B cell (primary cell): ENCODE measurements around the gene CRMP1. TPM values are rescaled to one million over a fixed set of nuclear protein-coding genes. Genes with fewer than 3 reads are reported as not detected.

ENCODE experiments used
- ATAC-seq: fragments of 200-7000 bp; cut with Tn5 transposase; one replicate; pipeline ENCODE4 v1.10.0; 2021; ENCODE audit warnings: low read depth, mild to moderate bottlenecking, moderate number of reproducible peaks, moderate library complexity
- CTCF ChIA-PET: fragments of 350-600 bp; sonication (Branson Sonifier 250); formaldehyde crosslinking; loops from one replicate; lab custom pipeline; 2021; ENCODE audit warnings: antibody characterized with exemption, inconsistent platforms; lab: Charles Lee
- POLR2A ChIA-PET: fragments of 350-600 bp; sonication (Branson Sonifier 250); formaldehyde crosslinking; loops from one replicate; lab custom pipeline; 2021; ENCODE audit warnings: antibody characterized with exemption; lab: Charles Lee
- DNase-seq: peaks from one replicate; pipeline ENCODE4 v3.0.0; 2013
- H2AFZ ChIP-seq: 2 replicates; pipeline ENCODE4 v1.6.1; 2012; ENCODE audit warnings: mild to moderate bottlenecking, low read depth, low read length; ENCODE audit not compliant: insufficient read depth, poor library complexity, severe bottlenecking
- H3K27ac ChIP-seq, 2 donors: 1 replicate in 1 of 2; 2 replicates in 1 of 2; pipeline ENCODE4 v1.5.1; 2012 to 2013; ENCODE audit warnings: low read length in 2 of 2, mild to moderate bottlenecking in 2 of 2, moderate library complexity in 1 of 2
- H3K27me3 ChIP-seq, 4 experiments: fragments of 200-600 bp in 1 of 4; sonication (generic) in 1 of 4; replicated peaks in 1 of 4; 1 replicate in 2 of 4; 2 replicates in 2 of 4; pipeline versions ENCODE4 v1.6.1 to v1.7.0; 2013 to 2016; ENCODE audit warnings: low read length in 3 of 4, mild to moderate bottlenecking in 2 of 4, mixed read lengths in 1 of 4, moderate library complexity in 1 of 4; ENCODE audit not compliant: insufficient read depth in 4 of 4, control insufficient read depth in 3 of 4; ENCODE audit errors: control extremely low read depth in 1 of 4
- H3K36me3 ChIP-seq, 2 experiments: replicated peaks in 1 of 2; 1 replicate in 1 of 2; 2 replicates in 1 of 2; pipeline versions ENCODE4 v1.6.1 to v1.7.1; 2013; ENCODE audit warnings: low read length in 1 of 2; ENCODE audit not compliant: insufficient read depth in 2 of 2, control insufficient read depth in 1 of 2; ENCODE audit errors: control extremely low read depth in 1 of 2, extremely low read depth in 1 of 2
- H3K4me1 ChIP-seq, 2 donors: fragments of 200-600 bp in 1 of 2; sonication (generic) in 1 of 2; 1 replicate in 1 of 2; 2 replicates in 1 of 2; pipeline versions ENCODE4 v1.5.1 to v1.6.1; 2013 to 2017; ENCODE audit warnings: low read length in 2 of 2; ENCODE audit not compliant: control insufficient read depth in 2 of 2, insufficient read depth in 2 of 2
- H3K4me2 ChIP-seq: replicated peaks from 2 replicates; pipeline ENCODE3; 2012; ENCODE audit warnings: mild to moderate bottlenecking, low read depth, low read length; ENCODE audit not compliant: poor library complexity, severe bottlenecking
- H3K4me3 ChIP-seq, 5 experiments: fragments of 200-600 bp in 1 of 5; sonication (generic) in 1 of 5; 1 replicate in 3 of 5; 2 replicates in 2 of 5; pipeline versions ENCODE4 v1.5.1 to v1.7.0; 2011 to 2016; ENCODE audit warnings: low read length in 4 of 5, mild to moderate bottlenecking in 4 of 5, low read depth in 2 of 5, control low read depth in 1 of 5, moderate library complexity in 1 of 5; ENCODE audit not compliant: insufficient read depth in 1 of 5; ENCODE audit errors: control extremely low read depth in 1 of 5, extremely low read depth in 1 of 5
- H3K79me2 ChIP-seq: fragments of 200-600 bp; sonication (generic); one replicate; pipeline ENCODE4 v1.6.0; 2016; ENCODE audit warnings: low read length; ENCODE audit not compliant: control insufficient read depth, insufficient read depth
- H3K9ac ChIP-seq: fragments of 200-600 bp; sonication (generic); 2 replicates; pipeline ENCODE4 v1.6.1; 2017; ENCODE audit warnings: mild to moderate bottlenecking, low read length, moderate library complexity
- H3K9me3 ChIP-seq, 3 donors: one replicate each; pipeline versions ENCODE4 v1.6.1 to v1.7.1; 2013; ENCODE audit warnings: low read length in 2 of 3; ENCODE audit not compliant: control insufficient read depth in 2 of 3, insufficient read depth in 1 of 3; ENCODE audit errors: control extremely low read depth in 1 of 3
- H4K20me1 ChIP-seq: 2 replicates; pipeline ENCODE4 v1.6.0; 2012; ENCODE audit warnings: mild to moderate bottlenecking, low read length; ENCODE audit not compliant: insufficient read depth, control insufficient read depth, poor library complexity, severe bottlenecking
- H3K27ac Mint-ChIP-seq: one replicate; pipeline ENCODE4 v1.8.0; 2021; ENCODE audit warnings: mixed read lengths
- H3K27me3 Mint-ChIP-seq: one replicate; pipeline ENCODE4 v1.8.0; 2021; ENCODE audit warnings: mixed read lengths
- H3K4me1 Mint-ChIP-seq: one replicate; pipeline ENCODE4 v1.8.0; 2021; ENCODE audit warnings: mixed read lengths
- H3K4me3 Mint-ChIP-seq: one replicate; pipeline ENCODE4 v1.8.0; 2021; ENCODE audit warnings: mixed read lengths
- H3K9me3 Mint-ChIP-seq: one replicate; pipeline ENCODE4 v1.8.0; 2022; ENCODE audit warnings: mixed read lengths; ENCODE audit not compliant: insufficient read depth
- CTCF ChIP-seq: fragments of 200-600 bp; IDR thresholded peaks from one replicate; pipeline ENCODE4 v1.8.0; 2022; ENCODE audit warnings: antibody characterized with exemption, mild to moderate bottlenecking
- EZH2 ChIP-seq: IDR thresholded peaks from 2 replicates; pipeline ENCODE4 v1.6.1; 2012; ENCODE audit warnings: borderline replicate concordance, low read depth, mild to moderate bottlenecking, moderate library complexity, low read length; ENCODE audit not compliant: insufficient read depth, poor library complexity, severe bottlenecking
- WGBS: methylation state at CpG from one replicate; pipeline ENCODE4 v1.1.5; 2013; ENCODE audit warnings: missing lambda C conversion rate; ENCODE audit not compliant: insufficient coverage; 5-methylcytosine and 5-hydroxymethylcytosine counted together
- intact Hi-C: fragments of 100-400 bp; cut with micrococcal nuclease; formaldehyde crosslinking; loops from one replicate; pipeline ENCODE4 v1.10.0; 2022
- polyA plus RNA-seq: library from polyadenylated mRNA; depleted of rRNA; stranded (reverse); fragments of >200 nt; gene quantifications from 2 replicates; pipeline ENCODE4 v1.2.3, GENCODE V29; 2012
- total RNA-seq, 2 donors: library from RNA; stranded (reverse); fragments of 120-200 nt in 1 of 2; gene quantifications; 1 replicate in 1 of 2; 2 replicates in 1 of 2; pipeline versions ENCODE4 v1.2.3 to v1.2.4, GENCODE V29; 2013 to 2022

CRMP1 gene
- total and polyA plus RNA-seq, 2 donors (not counting 1 experiment from before 2014, with no cell fraction given) = 0.13 TPM; not detected in 1

- no peaks in the 10 kb centered on the region for H4K20me1 ChIP-seq
- ChIA-PET CTCF (no interaction called here), POLR2A (no interaction called here)
- H3K9me3 Mint-ChIP-seq = peaks cover 2% of the 10 kb centered on the region
- peaks cover 2% of the 10 kb centered on the region for H3K4me1 Mint-ChIP-seq
- H3K27ac Mint-ChIP-seq = no peak overlapping the region
- no peak for TF ChIP-seq EZH2
- no peak for TF ChIP-seq CTCF
- H3K36me3 ChIP-seq = no peaks in the 10 kb centered on the region
- intact Hi-C loops = no loop called here
- ATAC-seq = no peak
- no peak overlapping the region for H3K4me3 ChIP-seq
- no peak overlapping the region for H2AFZ ChIP-seq
- H3K4me3 Mint-ChIP-seq = no peak overlapping the region
- no peak overlapping the region for H3K27ac ChIP-seq
- peaks cover 52% of the 10 kb centered on the region for H3K27me3 Mint-ChIP-seq
- H3K4me2 ChIP-seq = no peak overlapping the region
- H3K9me3 ChIP-seq = peaks cover 0 to 25% (median 0%) of the 10 kb centered on the region in 3 donors
- H3K27me3 ChIP-seq = peaks cover 0 to 29% (median 7%) of the 10 kb centered on the region in 4 experiments
- no peaks in the 10 kb centered on the region for H3K4me1 ChIP-seq
- DNase-seq = no peak
- H3K79me2 ChIP-seq = no peaks in the 10 kb centered on the region
- 88% methylated on average over 13 of the region's 13 CpGs for WGBS
- H3K9ac ChIP-seq = no peak overlapping the region
Observed at GRCh38 chr4:5897674-5898073, 4.8 kb upstream of the CRMP1 start.

GRCh38 chr4:5895287-5895686 is 2.4 kb upstream of the CRMP1 start:
- Histone ChIP-seq H3K27me3 (peaks cover 0 to 46% (median 19%) of the 10 kb centered on the region in 4 experiments), H3K27ac (no peak overlapping the region), H3K9ac (no peak overlapping the region), H3K79me2 (no peaks in the 10 kb centered on the region), H4K20me1 (no peaks in the 10 kb centered on the region), H3K4me2 (no peak overlapping the region), H2AFZ (no peak overlapping the region), H3K4me3 (no peak overlapping the region), H3K36me3 (no peaks in the 10 kb centered on the region), H3K9me3 (peaks cover 0 to 42% (median 0%) of the 10 kb centered on the region in 3 donors), H3K4me1 (peaks cover 5 to 6% of the 10 kb centered on the region in 2 donors)
- DNase-seq = no peak
- intact Hi-C loops = no loop called here
- peaks cover 2% of the 10 kb centered on the region for H3K4me1 Mint-ChIP-seq
- ATAC-seq = no peak
- no peak for TF ChIP-seq EZH2
- no peak for TF ChIP-seq CTCF
- no peak overlapping the region for H3K4me3 Mint-ChIP-seq
- peak overlapping the region; percentile 43 for H3K27ac Mint-ChIP-seq
- POLR2A ChIA-PET = no interaction called here
- 87% methylated on average over 4 of the region's 4 CpGs for WGBS
- CTCF ChIA-PET = no interaction called here
- H3K9me3 Mint-ChIP-seq = peaks cover 2% of the 10 kb centered on the region
- peaks cover 56% of the 10 kb centered on the region for H3K27me3 Mint-ChIP-seq
